Embryonic facial prominence (tissue), 1 donor: Measurements from ENCODE around the gene UNC13B.

Experiments used
- DNase-seq: peaks from one replicate; pipeline ENCODE4 v3.0.0-alpha.2; 2016; ENCODE audit errors: extremely low spot score

The UNC13B gene

DNA sequence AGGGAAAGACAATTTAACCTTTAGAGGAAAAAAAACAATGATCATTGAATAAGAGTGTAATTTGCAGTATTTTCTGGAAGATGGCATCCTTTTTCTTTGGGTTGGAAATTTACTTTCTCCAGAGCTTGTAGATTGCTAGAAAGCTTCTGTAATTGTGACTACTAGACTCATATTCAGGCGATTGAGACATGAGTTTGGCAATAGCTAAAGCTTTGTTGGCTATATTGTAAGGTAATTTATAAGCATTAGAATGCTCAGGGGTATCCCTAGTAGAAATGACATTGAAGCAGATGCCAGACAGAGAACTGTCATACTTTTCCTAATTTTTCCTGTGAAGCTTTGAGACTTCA, 115.3 kb downstream of the UNC13B start:
- no peak for DNase-seq

DNA sequence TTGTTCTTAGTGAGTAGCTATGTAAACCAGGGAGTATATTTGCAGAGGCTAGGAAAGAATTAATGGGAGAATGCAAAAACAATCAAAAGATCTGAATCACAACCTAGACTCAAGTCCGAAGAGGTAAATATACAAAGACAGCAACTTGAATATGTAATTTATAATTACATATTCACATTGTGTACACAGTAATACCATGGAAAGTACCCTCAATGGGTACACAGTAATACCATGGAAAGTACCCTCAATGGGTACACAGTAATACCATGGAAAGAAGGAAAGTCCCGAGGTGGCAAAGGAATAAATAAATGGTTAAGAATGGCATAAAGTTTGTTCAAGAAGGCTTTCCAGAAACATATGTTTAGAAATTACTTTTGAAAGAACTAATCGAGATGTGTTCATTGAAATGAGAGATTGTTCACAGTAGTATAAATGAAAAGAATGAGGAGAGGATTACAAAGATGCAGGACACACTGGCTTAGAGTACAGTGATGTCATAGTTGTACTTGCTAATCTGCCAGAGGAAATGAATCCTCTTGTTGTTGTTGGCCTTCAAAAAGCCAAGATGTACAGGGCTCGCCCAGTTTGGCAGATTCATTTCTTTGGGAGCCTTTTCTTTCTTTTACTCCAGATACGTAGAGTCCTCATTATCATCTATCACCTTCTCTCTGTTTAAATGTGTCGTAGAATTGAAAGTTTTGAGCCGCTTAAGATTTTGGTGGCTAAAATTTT, 116.0 kb downstream of the UNC13B start:
- no peak for DNase-seq

DNA sequence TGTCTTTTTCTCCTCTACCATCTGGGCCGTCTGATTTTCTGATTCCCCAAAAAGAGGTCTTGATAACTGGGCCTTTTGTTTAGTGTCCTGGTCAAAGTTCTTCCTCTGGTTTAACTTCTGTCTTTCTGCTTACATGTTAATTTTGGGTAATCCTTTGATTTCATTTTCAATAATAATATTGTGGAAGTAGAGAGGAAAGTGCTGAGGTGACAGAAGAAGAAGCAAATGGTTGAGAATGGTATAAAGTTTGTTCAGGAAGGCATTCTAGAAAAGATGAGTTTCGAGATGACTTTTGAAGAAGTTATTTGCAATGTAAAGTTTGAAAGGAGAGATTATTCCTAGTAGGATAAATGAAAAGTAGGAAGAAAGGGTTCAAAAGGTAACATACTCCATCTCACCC, 118.1 kb downstream of the UNC13B start:
- DNase-seq: no peak

DNA sequence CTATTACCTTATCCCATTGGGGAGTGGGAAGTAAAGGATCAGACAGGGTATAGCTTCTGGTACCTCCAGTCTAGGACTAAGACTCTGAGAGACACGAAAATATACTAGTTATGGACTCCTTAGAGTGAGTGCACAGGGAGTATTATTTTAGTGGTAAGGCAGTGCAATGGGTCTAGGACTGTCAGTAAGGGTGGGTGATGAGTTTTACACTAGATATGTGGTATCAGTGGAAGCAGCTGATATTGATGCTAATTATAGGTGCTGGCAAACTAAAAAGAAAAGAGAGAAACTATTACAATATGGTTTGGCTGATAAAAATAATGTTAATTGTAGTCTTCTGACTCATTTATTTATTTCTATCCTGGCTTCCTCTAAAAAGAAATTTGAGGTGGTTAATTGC, 118.6 kb downstream of the UNC13B start:
- DNase-seq: no peak

DNA sequence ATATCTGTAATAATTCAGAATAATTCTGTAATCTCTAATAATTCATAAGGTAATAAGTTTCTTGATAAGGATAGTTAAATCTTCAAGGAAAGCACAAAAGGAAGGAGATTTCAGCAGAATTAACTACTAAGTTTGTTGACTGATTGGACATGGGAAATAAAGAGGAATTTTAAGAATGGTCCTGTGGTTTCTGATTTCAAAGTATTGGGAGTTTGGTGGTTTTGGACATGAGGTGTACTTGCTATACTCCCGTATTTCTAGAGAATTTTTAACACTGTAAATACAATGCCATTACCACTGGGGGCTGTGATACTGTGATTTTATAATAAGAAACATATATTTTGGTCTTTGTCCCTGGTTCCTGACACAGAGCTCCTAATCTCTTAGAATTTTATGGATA, 123.9 kb downstream of the UNC13B start:
- DNase-seq: no peak

DNA sequence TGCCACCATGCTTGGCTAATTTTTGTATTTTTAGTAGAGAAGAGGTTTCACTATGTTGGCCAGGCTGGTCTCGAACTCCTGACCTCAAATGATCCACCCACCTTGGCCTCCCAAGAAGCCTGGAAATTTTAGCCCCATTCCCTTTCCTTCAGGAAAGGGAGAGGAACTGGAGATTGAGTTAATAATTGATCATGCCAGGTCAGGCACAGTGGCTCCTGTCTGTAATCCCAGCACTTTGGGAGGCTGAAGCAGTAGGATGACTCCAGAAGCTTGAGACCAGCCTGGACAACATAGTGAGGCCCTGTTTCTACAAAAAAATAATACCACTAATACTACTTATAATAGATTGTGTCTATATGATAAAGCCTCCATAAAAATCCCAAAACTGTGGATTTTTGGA, 124.6 kb downstream of the UNC13B start:
- no peak for DNase-seq

DNA sequence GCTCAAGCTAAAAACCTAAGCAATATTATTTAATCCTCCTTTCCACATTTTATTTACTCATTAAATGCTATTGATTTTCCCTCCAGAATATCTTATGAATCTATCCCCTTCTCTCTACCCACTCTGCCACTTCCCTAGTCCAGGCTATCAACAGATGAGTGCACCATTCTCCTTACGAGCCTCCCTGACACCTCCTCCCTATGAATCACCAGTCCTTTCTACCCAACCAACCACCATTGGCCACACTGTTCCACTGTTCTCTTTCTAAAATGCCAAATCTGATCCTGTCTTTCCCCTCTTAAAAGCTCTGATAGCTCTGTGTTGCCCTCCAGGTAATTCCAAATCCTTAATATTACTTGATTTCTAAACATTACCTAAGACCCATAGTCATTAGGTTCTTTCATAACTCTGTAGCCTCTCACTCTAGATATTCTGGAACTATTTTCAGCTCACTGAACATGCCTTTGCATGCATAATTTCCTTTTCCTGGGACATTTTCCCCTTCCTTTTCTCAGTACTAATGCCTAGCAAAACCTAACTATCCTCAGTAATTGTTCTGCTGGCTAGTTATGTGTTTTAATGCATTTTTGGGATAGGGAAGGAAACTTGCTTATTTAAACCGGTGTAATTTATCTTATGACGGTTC, 126.3 kb downstream of the UNC13B start:
- no peak for DNase-seq

DNA sequence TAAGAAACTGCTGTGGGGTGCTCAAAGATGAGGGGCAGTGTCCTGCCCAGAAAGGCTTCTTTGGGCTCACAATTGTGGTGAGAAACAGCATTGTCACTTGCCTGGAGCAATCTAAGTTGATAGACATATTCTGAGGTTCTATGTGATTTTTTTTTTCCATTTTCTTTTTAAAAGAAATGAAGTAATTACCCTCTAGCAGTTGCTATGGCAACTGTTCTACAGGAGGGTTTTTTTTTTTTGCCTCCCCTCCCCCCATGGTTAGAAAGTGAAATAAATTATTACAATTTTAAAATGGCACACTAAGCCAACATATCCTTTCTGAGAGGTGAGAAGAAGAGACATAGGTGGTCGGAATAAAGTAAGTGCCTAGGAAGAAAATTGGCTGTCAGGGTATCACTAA, 127.0 kb downstream of the UNC13B start:
- no peak for DNase-seq

DNA sequence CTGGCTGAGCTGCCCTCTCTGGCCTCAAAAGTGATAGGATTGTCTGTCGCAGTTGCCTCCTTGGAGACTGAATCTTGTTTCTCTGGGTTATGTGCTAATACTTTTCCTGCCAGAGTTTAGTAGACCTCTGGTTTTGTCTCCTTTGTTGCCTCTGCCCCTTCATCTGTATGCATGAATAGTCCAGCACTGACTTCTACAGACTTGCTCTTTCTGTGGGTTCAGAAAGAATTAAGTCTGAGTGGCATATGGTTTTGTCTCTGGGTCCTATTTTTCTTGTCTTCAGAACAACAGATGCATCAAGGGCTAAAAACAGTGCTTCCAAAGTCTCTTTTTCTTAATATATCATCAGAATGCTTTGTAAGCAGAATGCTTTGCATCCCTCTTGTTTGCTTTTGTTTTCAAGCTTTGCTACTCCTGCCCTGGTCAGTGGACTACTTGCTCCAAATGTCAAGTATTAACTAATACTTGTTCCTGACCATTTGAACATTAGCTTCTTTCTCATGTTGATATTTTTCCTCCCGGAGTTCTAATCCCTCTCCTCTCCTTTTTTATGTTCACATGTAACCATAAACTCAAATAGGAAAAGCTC, 131.7 kb downstream of the UNC13B start:
- no peak for DNase-seq

DNA sequence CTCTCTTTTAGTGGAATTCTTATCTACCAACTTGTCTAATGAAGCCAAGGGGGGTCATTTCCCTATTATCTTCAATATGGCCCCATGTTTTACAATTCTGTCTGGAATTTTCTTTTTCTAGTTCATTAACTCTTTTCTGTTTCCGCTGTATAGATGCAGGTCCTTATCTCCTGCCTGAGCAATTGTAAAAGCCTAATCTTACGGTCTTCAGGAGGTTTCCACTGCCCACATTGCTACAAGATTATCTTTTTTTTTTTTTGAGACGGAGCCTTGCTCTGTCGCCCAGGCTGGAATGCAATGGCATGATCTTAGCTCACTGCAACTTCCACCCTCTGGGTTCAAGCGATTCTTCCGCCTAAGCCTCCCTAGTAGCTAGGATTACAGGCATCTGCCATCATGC, 132.3 kb downstream of the UNC13B start:
- no peak for DNase-seq

DNA sequence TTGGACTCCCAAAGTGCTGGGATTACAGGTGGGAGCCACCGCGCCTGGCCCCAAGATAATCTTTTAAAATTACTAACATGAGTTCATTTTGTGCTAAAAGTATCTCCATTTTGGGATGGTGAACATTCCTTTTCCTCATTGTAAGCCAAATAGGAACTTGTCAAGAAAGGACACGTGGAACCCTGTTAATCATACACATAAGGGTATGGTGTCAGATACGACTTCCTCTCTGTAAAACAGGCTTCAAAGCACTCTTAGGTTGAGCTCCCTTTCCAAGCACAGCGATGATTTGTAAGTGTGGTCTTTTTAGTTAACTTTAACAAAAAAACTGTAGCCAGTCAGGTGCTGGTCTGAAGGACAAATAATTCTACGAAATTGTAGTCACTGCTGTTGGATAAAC, 132.7 kb downstream of the UNC13B start:
- DNase-seq: no peak

DNA sequence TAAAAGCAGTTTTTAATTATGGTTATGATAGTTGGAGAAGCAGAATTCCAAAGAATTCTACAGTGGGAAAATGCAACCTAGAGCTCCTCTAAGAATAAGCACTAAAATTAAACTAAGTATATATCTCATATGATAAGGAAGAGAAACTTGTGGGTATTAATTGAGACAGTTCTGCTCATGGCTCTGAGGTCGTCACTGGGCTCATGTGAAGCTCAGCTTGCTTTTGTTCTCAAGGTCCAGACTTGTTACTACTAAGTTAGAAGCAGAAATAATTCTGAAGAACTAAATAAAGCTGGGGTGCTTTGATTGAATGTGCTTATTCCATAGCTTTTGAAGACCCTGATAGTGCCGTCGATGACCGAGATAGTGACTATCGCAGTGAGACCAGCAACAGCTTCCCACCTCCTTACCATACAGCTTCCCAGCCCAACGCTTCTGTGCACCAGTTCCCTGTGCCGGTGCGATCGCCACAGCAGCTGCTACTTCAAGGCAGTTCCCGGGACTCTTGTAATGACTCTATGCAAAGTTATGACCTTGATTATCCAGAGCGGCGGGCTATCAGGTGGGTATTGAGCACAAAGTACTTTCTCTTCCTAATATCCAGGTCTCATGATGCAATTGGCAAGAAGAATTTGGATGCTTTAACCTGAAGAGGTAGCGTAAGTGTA, 133.7 kb downstream of the UNC13B start:
- DNase-seq: no peak

DNA sequence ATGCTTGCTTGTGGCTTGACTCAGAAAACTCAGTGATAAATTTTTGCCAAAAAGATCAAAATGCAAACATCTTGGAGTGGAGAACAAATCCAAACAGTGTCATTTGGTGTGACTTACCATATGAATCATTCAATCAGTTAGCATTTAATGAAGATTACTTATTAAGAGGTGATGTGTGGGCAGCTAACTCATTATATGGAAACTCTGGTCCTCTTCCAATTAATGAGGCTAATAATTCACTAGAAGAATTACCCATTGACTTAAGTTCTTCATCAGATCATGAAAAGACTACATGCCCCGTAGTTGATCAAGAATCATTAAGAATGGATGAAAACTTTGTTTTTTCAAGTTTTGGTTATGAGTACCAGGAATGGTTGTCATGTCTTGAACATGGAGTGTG, 141.8 kb downstream of the UNC13B start:
- no peak for DNase-seq

DNA sequence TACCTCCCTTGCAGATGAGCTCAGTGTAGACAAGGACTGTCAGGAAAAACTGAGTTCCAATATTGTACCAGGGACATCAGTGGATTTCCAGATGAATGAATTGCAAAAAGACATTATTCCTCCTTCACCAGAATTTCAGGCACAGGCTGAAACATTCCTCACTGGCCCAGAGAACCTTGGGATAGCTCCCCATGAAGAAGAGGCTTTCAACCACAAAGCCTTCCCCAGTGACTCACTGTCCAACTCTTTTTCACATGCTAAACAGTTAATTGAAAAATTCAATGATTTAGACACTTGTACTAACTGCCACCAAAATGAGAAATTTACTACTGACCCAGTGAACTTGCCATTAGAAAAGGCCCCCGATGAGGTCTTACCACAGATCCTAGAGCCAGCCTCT, 144.5 kb downstream of the UNC13B start:
- DNase-seq: no peak

DNA sequence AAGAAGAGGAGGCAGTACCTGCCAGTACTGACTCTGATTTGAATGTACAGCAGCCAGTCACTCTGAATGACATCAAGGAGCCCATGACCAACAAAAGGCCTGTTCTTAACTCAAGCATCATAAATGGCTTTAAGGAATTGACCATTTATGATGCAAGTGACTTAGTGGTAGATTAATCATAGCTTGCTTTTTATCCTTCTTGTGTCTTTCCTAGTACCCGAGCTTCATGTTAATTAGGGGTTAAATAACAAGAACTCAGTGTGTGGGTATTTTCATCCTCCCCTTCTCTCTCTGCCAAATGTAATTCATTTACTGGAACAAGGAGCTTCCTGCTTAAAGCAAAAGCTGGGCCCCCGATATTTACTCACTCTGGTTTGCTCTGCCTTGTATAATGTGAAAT, 146.5 kb downstream of the UNC13B start:
- DNase-seq: no peak

DNA sequence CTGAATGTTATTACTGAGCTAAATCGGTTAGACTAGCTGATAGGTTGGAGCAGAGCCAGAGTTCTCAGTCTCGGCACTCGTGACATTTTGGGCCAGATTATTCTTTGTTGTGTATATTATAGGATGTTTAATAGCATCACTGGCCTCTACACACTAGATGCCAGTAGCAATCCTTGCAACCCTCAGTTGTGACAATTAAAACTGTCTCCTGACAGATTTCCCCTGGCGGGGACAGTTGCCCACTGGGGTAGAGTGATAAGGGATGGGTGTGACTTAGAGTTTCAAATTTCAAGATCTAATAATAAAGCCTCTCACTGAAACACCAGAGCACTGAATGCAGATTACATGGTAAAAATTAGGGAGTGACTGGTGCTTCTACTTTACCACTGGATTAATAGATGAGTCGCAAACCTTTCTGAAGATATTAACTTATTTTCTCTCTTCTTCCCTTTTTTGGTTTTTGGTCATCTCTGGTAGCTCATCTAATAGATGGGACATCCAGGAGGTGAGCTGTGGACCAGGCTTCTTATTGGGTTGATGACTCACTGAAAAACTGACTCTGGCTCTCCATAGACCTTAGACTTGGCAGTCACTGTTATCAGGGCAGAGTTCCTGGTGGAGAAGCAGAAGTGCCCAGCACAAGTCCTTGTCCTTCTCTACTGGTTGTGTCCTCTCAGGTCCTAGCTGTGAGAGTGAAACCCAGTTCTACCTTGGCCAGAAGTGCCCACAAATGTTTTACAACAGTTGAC, 150.3 kb downstream of the UNC13B start:
- DNase-seq: no peak

DNA sequence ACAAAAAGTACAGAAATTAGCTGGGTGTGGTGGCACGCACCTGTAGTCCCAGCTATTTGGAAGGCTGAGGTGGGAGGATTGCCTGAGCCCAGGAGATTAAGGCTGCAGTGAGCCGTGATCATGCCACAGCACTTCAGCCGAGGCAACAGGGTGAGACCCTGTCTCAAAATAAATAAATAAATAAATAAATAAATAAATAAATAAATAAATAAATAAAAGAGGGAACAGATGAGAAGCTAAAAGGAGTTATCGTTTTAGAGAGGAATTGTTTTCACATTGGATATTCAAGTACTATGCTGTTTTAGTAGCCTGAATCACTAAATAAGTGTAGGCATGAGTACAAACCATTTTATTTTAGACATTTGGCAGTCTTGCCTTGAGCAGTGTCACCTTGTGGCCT, 151.7 kb downstream of the UNC13B start:
- no peak for DNase-seq

DNA sequence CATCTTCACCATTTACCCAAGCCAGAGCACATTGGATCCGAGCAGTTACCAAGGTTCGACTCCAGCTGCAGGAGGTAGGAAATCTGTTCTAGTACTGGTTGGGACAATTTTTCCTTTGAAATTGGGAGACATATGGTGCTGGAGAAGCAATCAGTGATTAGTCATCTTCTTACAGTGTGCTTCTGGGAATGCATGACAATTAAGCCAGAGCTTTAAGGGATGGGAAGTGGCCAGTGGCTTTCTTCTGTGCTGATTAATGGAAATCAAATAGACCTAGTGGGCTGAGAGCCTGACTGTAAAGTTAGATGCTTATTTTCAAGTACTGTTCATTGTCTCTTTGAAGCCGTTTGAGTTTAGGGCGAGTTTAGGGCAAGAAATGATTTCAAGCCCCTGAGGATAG, 152.1 kb downstream of the UNC13B start:
- no peak for DNase-seq

DNA sequence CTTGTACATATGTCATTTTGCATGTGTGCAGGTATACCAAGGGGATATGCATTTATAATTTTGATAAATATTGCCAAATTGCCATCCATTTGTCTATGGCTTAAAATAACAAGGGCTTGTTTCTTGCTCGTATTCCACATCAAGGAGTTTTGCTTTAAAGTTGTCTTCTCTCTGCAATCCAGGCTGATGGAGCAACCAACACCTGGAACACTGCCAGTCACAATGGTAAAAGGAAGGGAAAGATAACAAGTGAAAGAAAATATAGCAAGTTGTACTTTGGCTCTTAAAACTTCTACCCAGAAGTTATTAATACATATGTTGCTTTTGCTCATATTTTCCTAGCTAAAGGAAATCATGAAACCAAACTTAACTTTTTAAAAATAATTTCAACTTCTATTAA, 156.9 kb downstream of the UNC13B start:
- no peak for DNase-seq

DNA sequence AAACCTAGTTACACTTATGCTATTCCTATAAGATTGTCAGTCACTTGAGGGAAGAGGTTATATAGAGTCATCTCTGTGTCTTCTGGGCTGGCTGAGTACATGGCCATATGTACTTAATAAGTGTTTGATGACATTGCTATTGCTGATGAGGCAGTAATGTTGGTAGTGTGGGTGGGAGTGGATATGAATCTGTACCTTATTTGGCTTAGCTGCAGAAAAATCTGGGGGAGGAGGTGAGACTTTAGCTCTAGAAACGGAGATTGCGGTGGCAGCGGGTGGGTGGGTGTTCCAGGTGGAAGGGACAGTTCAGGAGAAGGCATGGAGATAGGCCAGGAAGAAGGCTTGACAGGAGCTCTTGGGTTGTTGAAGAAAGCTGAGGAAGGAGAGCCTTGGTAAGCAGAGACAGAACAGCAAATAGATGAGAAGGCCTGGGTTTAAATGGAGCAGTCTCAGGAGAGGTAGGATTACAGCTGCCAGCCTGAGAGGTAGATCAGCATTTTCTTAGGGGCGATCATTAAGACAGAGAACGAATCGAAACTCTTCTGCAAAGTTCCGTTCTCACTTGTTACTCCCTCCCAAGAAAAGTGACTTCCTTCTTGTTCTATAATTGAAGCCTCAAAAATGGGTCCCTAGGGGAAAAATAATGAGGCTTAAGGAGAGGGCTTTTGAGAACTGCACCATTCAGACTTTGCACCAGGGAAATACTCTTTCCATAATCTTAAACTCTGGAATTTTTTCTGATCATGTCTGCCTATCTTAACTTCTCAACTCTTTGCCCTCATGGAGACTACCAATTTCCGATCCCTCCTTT, 160.5 kb downstream of the UNC13B start:
- no peak for DNase-seq

DNA sequence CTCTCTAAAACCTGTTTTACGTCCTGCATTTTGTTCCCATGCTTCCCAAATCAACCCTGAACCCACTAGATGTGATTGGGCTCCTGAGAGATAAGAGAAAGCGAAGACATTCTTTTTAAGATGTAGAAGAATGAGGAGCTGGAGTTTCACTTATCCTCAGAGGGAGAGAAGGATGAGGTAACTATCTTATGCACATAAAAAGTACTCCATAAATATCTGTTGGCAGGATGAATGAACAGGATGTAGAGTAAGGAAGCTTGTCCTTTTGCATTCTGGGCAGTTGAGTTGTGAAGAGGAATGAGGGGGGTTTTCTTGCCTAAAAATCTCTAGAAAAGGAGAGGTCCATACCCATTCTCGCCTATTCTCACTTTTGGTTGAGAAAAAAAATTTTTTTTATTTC, 163.2 kb downstream of the UNC13B start:
- no peak for DNase-seq
